Natural killer cell (primary cell): ENCODE measurements around the gene NMS. TPM values are rescaled to one million over a fixed set of nuclear protein-coding genes. Genes with fewer than 3 reads are reported as not detected.

ENCODE experiments used
- ATAC-seq, 3 donors: fragments of 150-1000 bp in 2 of 3; fragments of 200-7000 bp in 1 of 3; cut with Tn5 transposase; 1 replicate in 1 of 3; 2 replicates in 2 of 3; pipeline ENCODE4 v1.10.0; 2021; ENCODE audit warnings: mild to moderate bottlenecking in 2 of 3, moderate library complexity in 2 of 3
- DNase-seq, 2 donors: peaks; one replicate each; pipeline versions ENCODE4 v3.0.0 to v3.0.0-alpha.2; 2013 to 2021; ENCODE audit warnings: mixed read lengths in 1 of 2
- H3K27ac ChIP-seq: one replicate; pipeline ENCODE4 v1.5.1; 2013; ENCODE audit warnings: mild to moderate bottlenecking, low read length
- H3K27me3 ChIP-seq: one replicate; pipeline ENCODE4 v1.6.1; 2013; ENCODE audit warnings: low read length; ENCODE audit not compliant: control insufficient read depth, insufficient read depth
- H3K36me3 ChIP-seq: one replicate; pipeline ENCODE4 v1.6.1; 2013; ENCODE audit warnings: low read length; ENCODE audit not compliant: control insufficient read depth, insufficient read depth
- H3K4me1 ChIP-seq: one replicate; pipeline ENCODE4 v1.6.1; 2013; ENCODE audit warnings: low read length; ENCODE audit not compliant: control insufficient read depth, insufficient read depth
- H3K4me3 ChIP-seq: one replicate; pipeline ENCODE4 v1.5.1; 2013; ENCODE audit warnings: low read length
- H3K9me3 ChIP-seq: one replicate; pipeline ENCODE4 v1.6.1; 2013; ENCODE audit warnings: low read length; ENCODE audit not compliant: control insufficient read depth, insufficient read depth
- H3K27ac Mint-ChIP-seq, 2 donors: one replicate each; pipeline ENCODE4 v1.8.0; 2022; ENCODE audit warnings: mild to moderate bottlenecking in 2 of 2, mixed read lengths in 2 of 2, moderate library complexity in 1 of 2
- H3K27me3 Mint-ChIP-seq, 2 donors: one replicate each; pipeline ENCODE4 v1.8.0; 2022; ENCODE audit warnings: low read depth in 2 of 2, mixed read lengths in 2 of 2
- H3K36me3 Mint-ChIP-seq: one replicate; pipeline ENCODE4 v1.8.0; 2022; ENCODE audit warnings: mixed read lengths
- H3K4me1 Mint-ChIP-seq, 2 donors: one replicate each; pipeline ENCODE4 v1.8.0; 2022; ENCODE audit warnings: mixed read lengths in 2 of 2
- H3K4me3 Mint-ChIP-seq: one replicate; pipeline ENCODE4 v1.8.0; 2022; ENCODE audit warnings: mild to moderate bottlenecking, moderate library complexity, mixed read lengths
- H3K9me3 Mint-ChIP-seq, 2 donors: one replicate each; pipeline ENCODE4 v1.8.0; 2022; ENCODE audit warnings: mixed read lengths in 2 of 2
- WGBS: methylation state at CpG from one replicate; pipeline ENCODE4 v1.1.7; 2013; ENCODE audit warnings: missing lambda C conversion rate; ENCODE audit not compliant: insufficient coverage; 5-methylcytosine and 5-hydroxymethylcytosine counted together
- intact Hi-C: fragments of 100-400 bp; cut with micrococcal nuclease; formaldehyde crosslinking; loops from one replicate; pipeline ENCODE4 v1.14.2; 2022
- total RNA-seq, 4 donors: library from RNA; stranded (reverse); fragments of 120-200 nt in 1 of 4; gene quantifications; one replicate each; pipeline versions ENCODE4 v1.2.3 to v1.2.4, GENCODE V29; 2013 to 2022
- TF ChIP-seq, protein P1 (sequence below): fragments of 200-600 bp; IDR thresholded peaks from one replicate; pipeline ENCODE4 v1.8.0; 2022; ENCODE audit warnings: antibody characterized with exemption

The NMS gene
- total RNA-seq, 3 donors from 2014 or later (not counting 1 experiment from before 2014, with no cell fraction given) = not detected

DNA sequence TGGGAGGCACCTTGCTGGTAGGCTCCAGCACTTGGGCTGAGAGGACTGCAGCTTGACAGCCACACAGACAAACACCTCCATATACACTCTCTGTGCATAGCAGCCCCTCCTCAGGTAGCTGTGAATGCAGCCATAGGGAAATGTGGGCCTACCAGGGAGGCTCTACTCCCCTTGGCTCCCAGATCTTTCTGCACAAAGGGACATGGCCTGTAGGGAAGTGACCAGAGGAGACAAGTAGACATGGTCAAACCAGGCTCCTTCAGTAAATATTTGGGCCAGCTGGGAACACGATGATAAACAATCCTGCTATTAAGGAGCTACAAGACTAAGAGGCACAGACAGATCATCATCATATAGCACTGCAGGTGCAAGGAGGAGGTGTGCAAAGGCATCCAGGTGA, 56.6 kb downstream of the NMS start:
- Histone ChIP-seq H3K4me3 (no peak overlapping the region), H3K36me3 (no peaks in the 10 kb centered on the region), H3K4me1 (no peaks in the 10 kb centered on the region), H3K27me3 (no peaks in the 10 kb centered on the region), H3K9me3 (no peaks in the 10 kb centered on the region), H3K27ac (no peak overlapping the region)
- no peak for ATAC-seq
- WGBS = 29% methylated on average over 1 of the region's 1 CpG
- intact Hi-C loops = no loop called here
- TF ChIP-seq, protein P1, sequence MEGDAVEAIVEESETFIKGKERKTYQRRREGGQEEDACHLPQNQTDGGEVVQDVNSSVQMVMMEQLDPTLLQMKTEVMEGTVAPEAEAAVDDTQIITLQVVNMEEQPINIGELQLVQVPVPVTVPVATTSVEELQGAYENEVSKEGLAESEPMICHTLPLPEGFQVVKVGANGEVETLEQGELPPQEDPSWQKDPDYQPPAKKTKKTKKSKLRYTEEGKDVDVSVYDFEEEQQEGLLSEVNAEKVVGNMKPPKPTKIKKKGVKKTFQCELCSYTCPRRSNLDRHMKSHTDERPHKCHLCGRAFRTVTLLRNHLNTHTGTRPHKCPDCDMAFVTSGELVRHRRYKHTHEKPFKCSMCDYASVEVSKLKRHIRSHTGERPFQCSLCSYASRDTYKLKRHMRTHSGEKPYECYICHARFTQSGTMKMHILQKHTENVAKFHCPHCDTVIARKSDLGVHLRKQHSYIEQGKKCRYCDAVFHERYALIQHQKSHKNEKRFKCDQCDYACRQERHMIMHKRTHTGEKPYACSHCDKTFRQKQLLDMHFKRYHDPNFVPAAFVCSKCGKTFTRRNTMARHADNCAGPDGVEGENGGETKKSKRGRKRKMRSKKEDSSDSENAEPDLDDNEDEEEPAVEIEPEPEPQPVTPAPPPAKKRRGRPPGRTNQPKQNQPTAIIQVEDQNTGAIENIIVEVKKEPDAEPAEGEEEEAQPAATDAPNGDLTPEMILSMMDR = no peak
- H3K4me1 Mint-ChIP-seq = peaks cover 9% of the 10 kb centered on the region in 2 donors
- H3K9me3 Mint-ChIP-seq = no peaks in the 10 kb centered on the region
- H3K4me3 Mint-ChIP-seq = no peak overlapping the region
- DNase-seq = no peak
- H3K27me3 Mint-ChIP-seq = no peaks in the 10 kb centered on the region
- H3K36me3 Mint-ChIP-seq = no peaks in the 10 kb centered on the region
- H3K27ac Mint-ChIP-seq = no peak overlapping the region

DNA sequence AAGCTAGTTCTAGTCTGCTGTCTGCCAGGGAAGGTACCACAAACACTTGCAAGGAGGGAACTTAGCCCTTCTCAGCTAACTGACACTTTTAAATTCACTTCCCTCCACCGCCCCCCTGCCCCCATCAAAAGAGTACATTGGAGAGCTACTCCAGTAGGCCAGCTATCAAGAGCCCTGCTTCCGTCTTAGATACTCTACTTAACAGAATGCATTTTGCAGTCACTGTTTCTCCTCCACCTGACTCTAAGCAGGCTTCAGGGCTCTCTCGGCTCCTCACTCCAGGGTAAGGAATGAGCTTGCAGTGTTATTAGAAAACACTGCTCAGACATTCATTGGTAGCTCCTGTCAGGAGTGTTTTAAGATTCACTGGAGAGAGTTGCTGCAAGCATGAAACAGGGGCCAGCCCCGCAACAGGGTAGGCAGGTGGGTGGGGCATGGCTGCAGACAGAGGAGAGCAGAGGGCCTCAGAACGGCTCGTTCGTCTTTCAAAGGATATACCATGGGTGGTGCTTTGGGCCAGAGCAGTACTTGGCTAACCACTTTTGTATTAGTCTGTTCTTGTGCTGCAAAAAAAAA, 57.2 kb downstream of the NMS start:
- no peaks in the 10 kb centered on the region for H3K36me3 Mint-ChIP-seq
- TF ChIP-seq, protein P1 = no peak
- Histone ChIP-seq H3K9me3 (no peaks in the 10 kb centered on the region), H3K27ac (no peak overlapping the region), H3K4me1 (no peaks in the 10 kb centered on the region), H3K4me3 (no peak overlapping the region), H3K36me3 (no peaks in the 10 kb centered on the region), H3K27me3 (no peaks in the 10 kb centered on the region)
- H3K27ac Mint-ChIP-seq = no peak overlapping the region
- ATAC-seq (no peak), DNase-seq (no peak)
- no peaks in the 10 kb centered on the region for H3K27me3 Mint-ChIP-seq
- H3K9me3 Mint-ChIP-seq = no peaks in the 10 kb centered on the region
- H3K4me3 Mint-ChIP-seq = no peak overlapping the region
- intact Hi-C loops = no loop called here
- peaks cover 9% of the 10 kb centered on the region in 2 donors for H3K4me1 Mint-ChIP-seq
- WGBS = 75% methylated on average over 7 of the region's 7 CpGs

DNA sequence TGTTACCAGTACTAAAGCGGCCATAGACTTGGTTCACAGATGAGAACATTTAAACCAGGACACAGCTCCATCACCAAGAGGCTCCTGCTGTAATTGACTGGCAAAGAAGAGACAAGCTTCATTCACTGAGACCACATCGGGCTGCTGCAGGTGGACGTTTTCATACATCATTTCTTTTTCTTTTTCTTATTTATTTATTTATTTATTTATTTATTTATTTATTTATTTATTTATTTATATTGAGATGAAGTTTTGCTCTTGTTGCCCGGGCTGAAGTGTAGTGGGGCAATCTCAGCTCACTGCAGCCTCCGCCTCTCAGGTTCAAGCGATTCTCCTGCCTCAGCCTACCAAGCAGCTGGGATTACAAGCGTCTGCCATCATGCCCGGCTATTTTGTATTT, 58.9 kb downstream of the NMS start:
- peaks cover 7 to 11% of the 10 kb centered on the region in 2 donors for H3K27me3 Mint-ChIP-seq
- no peaks in the 10 kb centered on the region for H3K36me3 ChIP-seq
- no peaks in the 10 kb centered on the region for H3K27me3 ChIP-seq
- DNase-seq (no peak), ATAC-seq (no peak)
- H3K9me3 ChIP-seq = no peaks in the 10 kb centered on the region
- TF ChIP-seq, protein P1 = no peak
- no peak overlapping the region for H3K27ac ChIP-seq
- no peaks in the 10 kb centered on the region for H3K4me1 ChIP-seq
- H3K9me3 Mint-ChIP-seq = no peaks in the 10 kb centered on the region
- no peak overlapping the region for H3K4me3 ChIP-seq
- 90% methylated on average over 6 of the region's 8 CpGs for WGBS
- H3K27ac Mint-ChIP-seq = no peak overlapping the region
- no peak overlapping the region for H3K4me3 Mint-ChIP-seq
- H3K4me1 Mint-ChIP-seq = peaks cover 9% of the 10 kb centered on the region in 2 donors
- no peaks in the 10 kb centered on the region for H3K36me3 Mint-ChIP-seq
- intact Hi-C loops = no loop called here

DNA sequence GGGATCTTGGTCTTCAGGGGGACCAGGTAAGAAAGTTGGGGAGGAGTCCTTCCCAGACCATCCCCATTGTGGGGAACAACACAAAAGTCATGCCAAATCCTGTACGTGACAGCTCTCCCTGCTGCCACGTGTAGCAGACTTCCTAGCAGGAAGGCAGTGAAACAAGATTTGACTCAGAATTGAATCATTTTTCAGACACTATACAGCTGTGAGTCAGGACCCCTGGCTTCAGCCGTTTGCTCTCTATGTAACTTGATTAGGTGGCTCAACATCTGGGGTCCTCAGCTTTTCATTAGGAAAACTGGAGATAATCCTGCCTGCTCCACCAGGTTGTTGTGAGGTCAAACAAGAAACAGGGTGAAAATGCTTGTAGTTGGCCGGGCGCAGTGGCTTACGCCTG, 59.6 kb downstream of the NMS start:
- TF ChIP-seq, protein P1 = no peak
- Mint-ChIP-seq H3K4me1 (peaks cover 9% of the 10 kb centered on the region in 2 donors), H3K36me3 (no peaks in the 10 kb centered on the region), H3K27ac (no peak overlapping the region), H3K9me3 (no peaks in the 10 kb centered on the region), H3K4me3 (no peak overlapping the region), H3K27me3 (peaks cover 7 to 11% of the 10 kb centered on the region in 2 donors)
- DNase-seq (no peak), ATAC-seq (no peak)
- Histone ChIP-seq H3K4me1 (no peaks in the 10 kb centered on the region), H3K27me3 (no peaks in the 10 kb centered on the region), H3K36me3 (no peaks in the 10 kb centered on the region), H3K4me3 (no peak overlapping the region), H3K9me3 (no peaks in the 10 kb centered on the region), H3K27ac (no peak overlapping the region)
- intact Hi-C loops = no loop called here
- WGBS = 81% methylated on average over 6 of the region's 6 CpGs
